H9 (cell line): ENCODE measurements around the gene ZNF12. TPM values are rescaled to one million over a fixed set of nuclear protein-coding genes. Genes with fewer than 3 reads are reported as not detected.

Experiments used
- DNase-seq: peaks from one replicate; pipeline ENCODE4 v3.0.0-alpha.2; 2017
- H2AFZ ChIP-seq: one replicate; pipeline ENCODE4 v1.6.1; 2013; ENCODE audit warnings: mild to moderate bottlenecking, low read length, control low read depth, moderate library complexity
- H2AK5ac ChIP-seq: 2 replicates; pipeline ENCODE4 v1.6.1; 2013; ENCODE audit warnings: low read length, control low read depth, mixed read lengths; ENCODE audit not compliant: insufficient read length
- H2BK120ac ChIP-seq: one replicate; pipeline ENCODE4 v1.6.1; 2013; ENCODE audit warnings: low read depth, mild to moderate bottlenecking, low read length, control low read depth, inconsistent platforms; ENCODE audit not compliant: poor library complexity, severe bottlenecking
- H2BK12ac ChIP-seq: 2 replicates; pipeline ENCODE4 v1.6.1; 2013; ENCODE audit warnings: low read length, control low read depth, mixed read lengths, low read depth; ENCODE audit not compliant: insufficient read length
- H2BK15ac ChIP-seq: 2 replicates; pipeline ENCODE4 v1.6.1; 2013; ENCODE audit warnings: low read depth, low read length, control low read depth
- H2BK20ac ChIP-seq: one replicate; pipeline ENCODE4 v1.6.1; 2013; ENCODE audit warnings: low read depth, mild to moderate bottlenecking, low read length, control low read depth, inconsistent platforms; ENCODE audit not compliant: poor library complexity, severe bottlenecking
- H2BK5ac ChIP-seq: 2 replicates; pipeline ENCODE4 v1.6.1; 2013; ENCODE audit warnings: low read length, control low read depth, mixed read lengths; ENCODE audit not compliant: insufficient read length
- H3K14ac ChIP-seq: 2 replicates; pipeline ENCODE4 v1.6.1; 2013; ENCODE audit warnings: low read length, control low read depth; ENCODE audit not compliant: insufficient read depth
- H3K18ac ChIP-seq: 2 replicates; pipeline ENCODE4 v1.6.1; 2013; ENCODE audit warnings: low read depth, mild to moderate bottlenecking, mixed read lengths, low read length, control low read depth; ENCODE audit not compliant: insufficient read length
- H3K23ac ChIP-seq: 2 replicates; pipeline ENCODE4 v1.6.1; 2013; ENCODE audit warnings: low read length, control low read depth, mixed read lengths, low read depth; ENCODE audit not compliant: insufficient read length
- H3K23me2 ChIP-seq: 2 replicates; pipeline ENCODE4 v1.6.1; 2013; ENCODE audit warnings: low read depth, mild to moderate bottlenecking, mixed read lengths, low read length, control low read depth; ENCODE audit not compliant: insufficient read length, poor library complexity, severe bottlenecking
- H3K27ac ChIP-seq: 2 replicates; pipeline ENCODE4 v1.5.1; 2013; ENCODE audit warnings: low read length, control low read depth, mixed read lengths, low read depth; ENCODE audit not compliant: insufficient read length
- H3K27me3 ChIP-seq: 2 replicates; pipeline ENCODE4 v1.6.1; 2013; ENCODE audit warnings: low read length, control low read depth, inconsistent platforms; ENCODE audit not compliant: insufficient read depth
- H3K4ac ChIP-seq: 2 replicates; pipeline ENCODE4 v1.6.1; 2013; ENCODE audit warnings: low read depth, mild to moderate bottlenecking, control low read depth, inconsistent platforms, low read length, moderate library complexity
- H3K4me1 ChIP-seq: 2 replicates; pipeline ENCODE4 v1.6.1; 2013; ENCODE audit warnings: low read length, control low read depth, inconsistent platforms; ENCODE audit not compliant: insufficient read depth
- H3K4me2 ChIP-seq: 2 replicates; pipeline ENCODE4 v1.6.1; 2013; ENCODE audit warnings: low read length, control low read depth, mixed read lengths; ENCODE audit not compliant: insufficient read length, insufficient read depth
- H3K56ac ChIP-seq: 2 replicates; pipeline ENCODE4 v1.6.1; 2013; ENCODE audit warnings: low read depth, mild to moderate bottlenecking, mixed read lengths, low read length, control low read depth; ENCODE audit not compliant: insufficient read length
- H3K79me1 ChIP-seq: 2 replicates; pipeline ENCODE4 v1.6.1; 2013; ENCODE audit warnings: low read depth, mild to moderate bottlenecking, moderate library complexity, low read length, control low read depth, inconsistent platforms; ENCODE audit not compliant: insufficient read depth, poor library complexity, severe bottlenecking
- H3K79me2 ChIP-seq: 2 replicates; pipeline ENCODE4 v1.6.1; 2013; ENCODE audit warnings: low read length, control low read depth, inconsistent platforms; ENCODE audit not compliant: insufficient read depth
- H3K9ac ChIP-seq: 2 replicates; pipeline ENCODE4 v1.6.1; 2013; ENCODE audit warnings: low read length, control low read depth, mixed read lengths; ENCODE audit not compliant: insufficient read length; ENCODE audit errors: extremely low read depth
- H3K9me3 ChIP-seq: one replicate; pipeline ENCODE4 v1.6.1; 2013; ENCODE audit warnings: low read depth, low read length, inconsistent platforms; ENCODE audit not compliant: control insufficient read depth
- H3T11ph ChIP-seq: one replicate; pipeline ENCODE4 v1.6.1; 2013; ENCODE audit warnings: mild to moderate bottlenecking, low read length, control low read depth, inconsistent platforms
- H4K20me1 ChIP-seq: one replicate; pipeline ENCODE4 v1.6.1; 2013; ENCODE audit not compliant: control insufficient read depth, insufficient read length, insufficient read depth
- H4K5ac ChIP-seq: 2 replicates; pipeline ENCODE4 v1.6.1; 2013; ENCODE audit warnings: low read depth, mild to moderate bottlenecking, mixed read lengths, low read length, control low read depth; ENCODE audit not compliant: insufficient read length
- H4K8ac ChIP-seq: replicated peaks from 2 replicates; pipeline ENCODE4 v1.6.1; 2013; ENCODE audit warnings: low read length, control low read depth, mixed read lengths, low read depth; ENCODE audit not compliant: insufficient read length
- H4K91ac ChIP-seq: 2 replicates; pipeline ENCODE4 v1.6.1; 2013; ENCODE audit warnings: low read depth, mild to moderate bottlenecking, moderate library complexity, mixed read lengths, low read length, control low read depth; ENCODE audit not compliant: insufficient read length
- H3K27ac Mint-ChIP-seq, 3 experiments: 2 replicates in 2 of 3; 3 replicates in 1 of 3; pipeline ENCODE4 v1.8.0; 2020 to 2021; ENCODE audit warnings: mixed read lengths in 3 of 3, mild to moderate bottlenecking in 1 of 3, moderate library complexity in 1 of 3
- H3K27me3 Mint-ChIP-seq: 2 replicates; pipeline ENCODE4 v1.8.0; 2021; ENCODE audit warnings: low read depth, mild to moderate bottlenecking, moderate library complexity, mixed read lengths
- H3K36me3 Mint-ChIP-seq, 3 experiments: 2 replicates in 2 of 3; 3 replicates in 1 of 3; pipeline ENCODE4 v1.8.0; 2020 to 2021; ENCODE audit warnings: low read depth in 3 of 3, mixed read lengths in 3 of 3; ENCODE audit not compliant: insufficient read depth in 1 of 3
- H3K4me1 Mint-ChIP-seq, 2 experiments: 2 replicates each; pipeline ENCODE4 v1.8.0; 2020; ENCODE audit warnings: mixed read lengths in 2 of 2
- H3K4me3 Mint-ChIP-seq, 2 experiments: 2 replicates in 1 of 2; 3 replicates in 1 of 2; pipeline ENCODE4 v1.8.0; 2020 to 2021; ENCODE audit warnings: mild to moderate bottlenecking in 2 of 2, mixed read lengths in 2 of 2, moderate library complexity in 1 of 2
- H3K9me3 Mint-ChIP-seq, 2 experiments: 2 replicates in 1 of 2; 3 replicates in 1 of 2; pipeline ENCODE4 v1.8.0; 2020; ENCODE audit warnings: mild to moderate bottlenecking in 2 of 2, mixed read lengths in 2 of 2, moderate library complexity in 1 of 2
- CTCF ChIP-seq: fragments of 200-600 bp; sonication (generic); conservative IDR thresholded peaks from 3 replicates; pipeline ENCODE4 v1.8.0; 2021; ENCODE audit warnings: antibody characterized with exemption, mild to moderate bottlenecking
- WGBS: extraction: QIAGEN DNeasy Blood & Tissue Kit; methylation state at CpG from one replicate; pipeline ENCODE4 v1.1.7; 2013; ENCODE audit warnings: missing lambda C conversion rate, low lambda C conversion rate, mixed read lengths; ENCODE audit not compliant: insufficient read length; ENCODE audit errors: extremely low coverage; 5-methylcytosine and 5-hydroxymethylcytosine counted together
- total RNA-seq: library from RNA; stranded (reverse); gene quantifications from 2 replicates; pipeline ENCODE4 v1.2.1, GENCODE V29; 2021

The ZNF12 gene
- total RNA-seq, 1 experiment from 2014 or later, result 19.1 TPM

GRCh38 chr7:6648066-6648814, 58.5 kb downstream of the ZNF12 start:
- H2BK12ac ChIP-seq, result no peak overlapping the region
- no peaks in the 10 kb centered on the region for H3K27me3 ChIP-seq
- no peak overlapping the region for H2BK15ac ChIP-seq
- no peaks in the 10 kb centered on the region for H3K23me2 ChIP-seq
- no peak overlapping the region for H2BK20ac ChIP-seq
- TF ChIP-seq CTCF, result no peak
- H3K27ac ChIP-seq, result no peak overlapping the region
- no peaks in the 10 kb centered on the region for H3K79me2 ChIP-seq
- no peaks in the 10 kb centered on the region for H3K4me1 Mint-ChIP-seq
- H4K5ac ChIP-seq, result no peak overlapping the region
- no peaks in the 10 kb centered on the region for H3K27me3 Mint-ChIP-seq
- H3K27ac Mint-ChIP-seq, result no peak overlapping the region
- H2BK120ac ChIP-seq, result no peak overlapping the region
- H3K9me3 Mint-ChIP-seq, result peaks cover 0 to 4% of the 10 kb centered on the region in 2 experiments; a peak in 1 of 5 replicates
- no peaks in the 10 kb centered on the region for H4K20me1 ChIP-seq
- H3K4me3 Mint-ChIP-seq, result no peak overlapping the region
- no peak overlapping the region for H3K9ac ChIP-seq
- peaks cover 9 to 33% (median 18%) of the 10 kb centered on the region in 3 experiments for H3K36me3 Mint-ChIP-seq
- no peak overlapping the region for H2BK5ac ChIP-seq
- no peaks in the 10 kb centered on the region for H3K79me1 ChIP-seq
- H3K4me1 ChIP-seq, result no peaks in the 10 kb centered on the region
- H3K9me3 ChIP-seq, result no peaks in the 10 kb centered on the region
- H4K91ac ChIP-seq, result no peak overlapping the region
- H3K14ac ChIP-seq, result no peak overlapping the region; the same call in 1 of the 2 replicates
- H3K4me2 ChIP-seq, result no peak overlapping the region
- no peak overlapping the region for H3K18ac ChIP-seq
- DNase-seq, result no peak
- WGBS, result no CpG with 5 or more reads among the region's 17 CpGs
- no peak overlapping the region for H3T11ph ChIP-seq
- H2AK5ac ChIP-seq, result no peak overlapping the region
- H4K8ac ChIP-seq, result no peak overlapping the region
- H3K23ac ChIP-seq, result no peak overlapping the region
- H3K56ac ChIP-seq, result no peak overlapping the region
- no peak overlapping the region for H2AFZ ChIP-seq
- H3K4ac ChIP-seq, result no peak overlapping the region
